CD4-positive, alpha-beta T cell (primary cell): ENCODE results near the gene HDHD3. TPM values are rescaled to one million over a fixed set of nuclear protein-coding genes. Genes with fewer than 3 reads are reported as not detected.

ENCODE experiments used
- ATAC-seq: fragments of 200-7000 bp; cut with Tn5 transposase; one replicate; pipeline ENCODE4 v1.10.0; 2022; ENCODE audit warnings: mild to moderate bottlenecking; ENCODE audit not compliant: poor library complexity
- CTCF ChIA-PET: fragments of 350-600 bp; sonication (Branson Sonifier 250); formaldehyde crosslinking; loops from one replicate; lab custom pipeline; 2021; ENCODE audit warnings: antibody characterized with exemption, inconsistent platforms; lab: Charles Lee
- POLR2A ChIA-PET: fragments of 350-600 bp; sonication (Branson Sonifier 250); formaldehyde crosslinking; loops from one replicate; lab custom pipeline; 2021; ENCODE audit warnings: antibody characterized with exemption, inconsistent platforms; lab: Charles Lee
- DNase-seq, 14 experiments: peaks; one replicate each; pipeline ENCODE4 v3.0.0-alpha.2; 2013 to 2020; ENCODE audit warnings: mixed read lengths in 2 of 14
- H3K27ac ChIP-seq, 2 donors: one replicate each; pipeline versions ENCODE4 v1.5.1 to v1.7.0; 2013; ENCODE audit warnings: low read length in 2 of 2, low read depth in 1 of 2, mild to moderate bottlenecking in 1 of 2
- H3K27me3 ChIP-seq, 2 experiments: 1 replicate in 1 of 2; 2 replicates in 1 of 2; pipeline versions ENCODE4 v1.6.1 to v1.7.0; 2013; ENCODE audit warnings: low read length in 2 of 2, control low read depth in 1 of 2, mild to moderate bottlenecking in 1 of 2, moderate library complexity in 1 of 2; ENCODE audit not compliant: insufficient read depth in 2 of 2, control insufficient read depth in 1 of 2
- H3K36me3 ChIP-seq: one replicate; pipeline ENCODE4 v1.6.1; 2013; ENCODE audit warnings: low read length, control low read depth; ENCODE audit not compliant: insufficient read depth
- H3K4me1 ChIP-seq: one replicate; pipeline ENCODE4 v1.6.1; 2013; ENCODE audit warnings: low read length, control low read depth; ENCODE audit not compliant: insufficient read depth
- H3K4me3 ChIP-seq: one replicate; pipeline ENCODE4 v1.5.1; 2013; ENCODE audit warnings: mild to moderate bottlenecking, low read length, moderate library complexity
- H3K9me3 ChIP-seq, 2 experiments: 1 replicate in 1 of 2; 2 replicates in 1 of 2; pipeline versions ENCODE4 v1.6.1 to v1.7.0; 2013; ENCODE audit warnings: low read length in 2 of 2, mild to moderate bottlenecking in 2 of 2, control low read depth in 1 of 2, moderate library complexity in 1 of 2; ENCODE audit not compliant: control insufficient read depth in 1 of 2, insufficient read depth in 1 of 2
- H3K27ac Mint-ChIP-seq: one replicate; pipeline ENCODE4 v1.8.0; 2020; ENCODE audit warnings: mixed read lengths
- H3K27me3 Mint-ChIP-seq: one replicate; pipeline ENCODE4 v1.8.0; 2021; ENCODE audit warnings: mixed read lengths
- H3K36me3 Mint-ChIP-seq: one replicate; pipeline ENCODE4 v1.8.0; 2021; ENCODE audit warnings: low read depth, mixed read lengths
- H3K4me1 Mint-ChIP-seq: one replicate; pipeline ENCODE4 v1.8.0; 2021; ENCODE audit warnings: low read depth, mixed read lengths
- H3K4me3 Mint-ChIP-seq: one replicate; pipeline ENCODE4 v1.8.0; 2020; ENCODE audit warnings: mild to moderate bottlenecking, mixed read lengths
- H3K9me3 Mint-ChIP-seq: one replicate; pipeline ENCODE4 v1.8.0; 2020; ENCODE audit warnings: mixed read lengths
- intact Hi-C, 2 experiments: fragments of 100-400 bp; cut with DNase I in 1 of 2; cut with micrococcal nuclease in 1 of 2; formaldehyde crosslinking; loops; one replicate each; pipeline versions ENCODE4 v1.15.1 to v1.9.0; 2023 to 2025; cut with DNase I, micrococcal nuclease
- total RNA-seq, 174 experiments: library from RNA in 2 of 174; stranded (reverse) in 2 of 174; gene quantifications; one replicate each; pipeline ENCODE4 v1.2.3 and lab custom pipeline; 2021 to 2026
- TF ChIP-seq, protein P1 (sequence below): fragments of 200-600 bp; IDR thresholded peaks from one replicate; pipeline ENCODE4 v1.8.0; 2022; ENCODE audit warnings: antibody characterized with exemption, mild to moderate bottlenecking

The HDHD3 gene
- total RNA-seq, 2 experiments from 2014 or later = 12.8 to 13.2 TPM

DNA sequence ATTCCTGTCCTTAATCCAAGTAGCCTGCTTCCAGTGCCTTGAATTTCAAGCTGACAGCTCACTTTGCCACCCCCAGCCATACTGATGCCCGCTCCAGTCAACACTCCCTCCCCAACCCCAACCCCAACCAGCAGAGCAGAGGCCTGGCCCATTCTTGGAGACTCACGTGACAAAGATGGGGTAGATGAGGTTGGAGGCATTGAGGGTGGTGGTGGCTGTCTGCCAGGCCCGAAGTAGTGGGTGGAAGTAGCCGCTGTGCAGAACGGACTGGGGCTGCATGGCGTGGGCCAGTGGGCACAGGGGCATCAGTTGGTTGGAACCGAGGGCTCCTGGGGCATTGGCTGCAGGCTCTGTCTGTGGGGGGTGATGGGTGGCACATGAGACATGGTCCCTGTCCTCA, 16.5 kb upstream of the HDHD3 start:
- Histone ChIP-seq H3K36me3 (peaks cover 46% of the 10 kb centered on the region), H3K27me3 (no peaks in the 10 kb centered on the region), H3K9me3 (no peaks in the 10 kb centered on the region), H3K4me3 (no peak overlapping the region), H3K27ac (no peak overlapping the region), H3K4me1 (peaks cover 3% of the 10 kb centered on the region)
- POLR2A ChIA-PET = no interaction called here
- ATAC-seq (no peak), DNase-seq (no peak)
- Mint-ChIP-seq H3K27me3 (no peaks in the 10 kb centered on the region), H3K27ac (no peak overlapping the region), H3K4me3 (no peak overlapping the region), H3K9me3 (no peaks in the 10 kb centered on the region), H3K36me3 (peaks cover 54% of the 10 kb centered on the region), H3K4me1 (peaks cover 7% of the 10 kb centered on the region)
- CTCF ChIA-PET = interaction anchor here (1.7 kb wide), 1 partner anchor 8 kb away, joined by 5 read pairs; the partner anchor contains the start of gene ALAD
- TF ChIP-seq, protein P1, sequence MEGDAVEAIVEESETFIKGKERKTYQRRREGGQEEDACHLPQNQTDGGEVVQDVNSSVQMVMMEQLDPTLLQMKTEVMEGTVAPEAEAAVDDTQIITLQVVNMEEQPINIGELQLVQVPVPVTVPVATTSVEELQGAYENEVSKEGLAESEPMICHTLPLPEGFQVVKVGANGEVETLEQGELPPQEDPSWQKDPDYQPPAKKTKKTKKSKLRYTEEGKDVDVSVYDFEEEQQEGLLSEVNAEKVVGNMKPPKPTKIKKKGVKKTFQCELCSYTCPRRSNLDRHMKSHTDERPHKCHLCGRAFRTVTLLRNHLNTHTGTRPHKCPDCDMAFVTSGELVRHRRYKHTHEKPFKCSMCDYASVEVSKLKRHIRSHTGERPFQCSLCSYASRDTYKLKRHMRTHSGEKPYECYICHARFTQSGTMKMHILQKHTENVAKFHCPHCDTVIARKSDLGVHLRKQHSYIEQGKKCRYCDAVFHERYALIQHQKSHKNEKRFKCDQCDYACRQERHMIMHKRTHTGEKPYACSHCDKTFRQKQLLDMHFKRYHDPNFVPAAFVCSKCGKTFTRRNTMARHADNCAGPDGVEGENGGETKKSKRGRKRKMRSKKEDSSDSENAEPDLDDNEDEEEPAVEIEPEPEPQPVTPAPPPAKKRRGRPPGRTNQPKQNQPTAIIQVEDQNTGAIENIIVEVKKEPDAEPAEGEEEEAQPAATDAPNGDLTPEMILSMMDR = no peak
- intact Hi-C loops = no loop called here

DNA sequence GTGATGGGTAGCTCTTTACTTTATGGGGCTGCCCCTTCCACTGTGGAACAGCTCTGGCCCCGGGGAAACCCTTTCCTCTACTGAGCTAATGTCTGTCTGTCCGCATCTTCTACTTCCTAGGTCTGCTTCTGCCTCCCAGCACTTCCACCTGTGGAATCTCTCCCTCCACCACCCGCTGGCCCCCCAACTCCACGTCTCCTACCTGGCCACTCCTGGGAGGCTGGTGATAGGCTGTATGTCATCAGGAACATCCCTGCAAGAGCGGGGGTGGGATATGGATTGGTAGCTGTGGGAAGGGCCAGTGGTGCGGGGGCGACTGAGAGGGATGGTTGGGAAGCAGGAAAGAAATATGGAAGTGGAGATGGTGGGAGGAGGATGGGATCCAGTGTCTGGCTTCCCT, 15.1 kb upstream of the HDHD3 start:
- no peak overlapping the region for H3K27ac ChIP-seq
- Mint-ChIP-seq H3K4me1 (peaks cover 6% of the 10 kb centered on the region), H3K9me3 (no peaks in the 10 kb centered on the region), H3K27me3 (no peaks in the 10 kb centered on the region), H3K27ac (no peak overlapping the region), H3K4me3 (no peak overlapping the region), H3K36me3 (peaks cover 68% of the 10 kb centered on the region)
- H3K36me3 ChIP-seq = peaks cover 55% of the 10 kb centered on the region
- CTCF ChIA-PET = interaction anchor here (1.7 kb wide), 1 partner anchor 9 kb away, joined by 5 read pairs; the partner anchor contains the start of gene ALAD
- POLR2A ChIA-PET = interaction anchor here (1.5 kb wide), 1 partner anchor 10 kb away, joined by 3 read pairs; no protein-coding TSS in a partner anchor
- H3K4me3 ChIP-seq = no peak overlapping the region
- DNase-seq = no peak
- H3K9me3 ChIP-seq = no peaks in the 10 kb centered on the region
- peaks cover under 1% of the 10 kb centered on the region for H3K4me1 ChIP-seq
- ATAC-seq = no peak
- H3K27me3 ChIP-seq = no peaks in the 10 kb centered on the region
- TF ChIP-seq, protein P1 = no peak
- intact Hi-C loops = no loop called here

DNA sequence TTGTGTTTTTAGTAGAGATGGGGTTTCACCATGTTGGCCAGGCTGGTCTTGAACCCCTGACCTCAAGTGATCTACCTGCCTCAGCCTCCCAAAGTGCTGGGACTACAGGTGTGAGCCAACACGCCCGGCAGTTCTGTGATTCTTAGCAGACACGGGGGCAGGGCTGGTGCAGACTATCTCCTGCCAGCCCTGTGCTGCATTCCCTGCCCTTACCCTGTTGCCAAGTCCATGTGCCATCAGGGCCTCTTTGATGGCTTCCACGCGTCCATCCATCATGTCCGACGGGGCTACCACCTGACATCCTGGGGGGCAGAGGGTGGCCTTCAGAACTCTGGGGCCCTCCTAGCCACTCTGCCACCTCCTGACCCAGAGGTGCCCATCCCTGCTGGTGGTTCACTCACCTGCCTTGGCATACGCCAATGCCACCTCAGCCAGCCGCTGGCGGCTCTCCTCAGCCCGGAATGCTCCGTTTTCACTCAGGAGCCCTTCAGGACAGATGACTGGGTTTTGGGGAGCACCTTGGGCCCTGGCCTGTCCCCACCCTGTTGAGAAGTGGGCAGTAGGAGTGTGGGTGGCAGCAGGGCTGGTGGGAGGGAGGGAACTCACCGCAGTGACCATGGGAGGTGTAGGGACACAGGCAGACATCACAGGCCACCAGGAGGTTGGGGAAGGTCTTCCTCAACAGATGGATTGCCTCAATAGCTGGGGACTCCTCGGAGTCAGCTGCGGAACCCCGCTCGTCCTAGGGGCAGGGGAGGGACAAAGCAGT, 13.6 kb upstream of the HDHD3 start:
- H3K27me3 Mint-ChIP-seq = no peaks in the 10 kb centered on the region

More for the DNA sequence above, 13.6 kb upstream of the HDHD3 start:
- Mint-ChIP-seq H3K36me3 (peaks cover 65% of the 10 kb centered on the region), H3K9me3 (no peaks in the 10 kb centered on the region), H3K4me3 (no peak overlapping the region), H3K27ac (no peak overlapping the region), H3K4me1 (no peaks in the 10 kb centered on the region)
- intact Hi-C loops = no loop called here
- no peaks in the 10 kb centered on the region for H3K9me3 ChIP-seq
- no peak overlapping the region for H3K4me3 ChIP-seq
- H3K4me1 ChIP-seq = no peaks in the 10 kb centered on the region
- TF ChIP-seq, protein P1 = no peak
- DNase-seq (no peak), ATAC-seq (no peak)
- H3K36me3 ChIP-seq = peaks cover 55% of the 10 kb centered on the region
- ChIA-PET POLR2A (no interaction called here), CTCF (no interaction called here)
- H3K27ac ChIP-seq = no peak overlapping the region
- no peaks in the 10 kb centered on the region for H3K27me3 ChIP-seq
